Measurements from ENCODE around the gene IL1RAPL1.

The IL1RAPL1 gene

GRCh38 chrX:29834311-29834710, 1247.1 kb downstream of the IL1RAPL1 start:
- Histone ChIP-seq H3K4ac (ENCODE audit: low read length) (no peak overlapping the region), H3K4me1 (ENCODE audit: control insufficient read depth in 2 of 2, insufficient read depth in 1 of 2, low read depth in 1 of 2, low read length in 2 of 2) (no peaks in the 10 kb centered on the region), H2BK15ac (ENCODE audit: low read length) (no peak overlapping the region), H4K8ac (ENCODE audit: low read depth, low read length) (no peak overlapping the region), H2BK12ac (ENCODE audit: low read length) (no peak overlapping the region), H3K18ac (ENCODE audit: low read length) (no peak overlapping the region), H3K9me3 (replicated peaks in 1 of 2; ENCODE audit: control insufficient read depth in 2 of 2, insufficient read depth in 1 of 2, low read depth in 1 of 2, low read length in 2 of 2) (no peaks in the 10 kb centered on the region), H3K27me3 (ENCODE audit: control insufficient read depth in 3 of 3, insufficient read depth in 3 of 3, low read depth in 1 of 3, low read length in 3 of 3) (no peaks in the 10 kb centered on the region), H3K27ac (replicated peaks; ENCODE audit: low read length) (no peak overlapping the region), H3K9ac (ENCODE audit: low read depth, low read length, poor library complexity) (no peak overlapping the region), H3K36me3 (replicated peaks in 1 of 2; ENCODE audit: control insufficient read depth in 2 of 2, insufficient read depth in 2 of 2, low read length in 2 of 2) (no peaks in the 10 kb centered on the region), H3K4me2 (ENCODE audit: insufficient read depth, low read length, poor library complexity, severe bottlenecking) (no peak overlapping the region), H3K23ac (ENCODE audit: low read depth, low read length, poor library complexity) (no peak overlapping the region), H3K79me1 (ENCODE audit: low read depth, low read length) (no peaks in the 10 kb centered on the region), H2BK120ac (ENCODE audit: low read depth, low read length) (no peak overlapping the region), H2BK5ac (ENCODE audit: low read length) (no peak overlapping the region), H2AFZ (ENCODE audit: low read length) (no peak overlapping the region), H4K91ac (ENCODE audit: low read depth, low read length, poor library complexity) (no peak overlapping the region), H3K14ac (ENCODE audit: low read length) (no peak overlapping the region), H3K4me3 (ENCODE audit: low read length in 2 of 2) (no peak overlapping the region), H2AK5ac (ENCODE audit: low read depth, low read length) (no peak overlapping the region)
- DNase-seq (ENCODE audit: low spot score), result no peak
- WGBS, 2 donors (ENCODE audit: extremely low coverage in 2 of 2, insufficient read length in 2 of 2, insufficient replicate concordance in 1 of 2), result no CpG with 5 or more reads among the region's 2 CpGs

GRCh38 chrX:29834764-29835163, 1247.5 kb downstream of the IL1RAPL1 start:
- Histone ChIP-seq H2BK12ac (ENCODE audit: low read length) (no peak overlapping the region), H4K91ac (ENCODE audit: low read depth, low read length, poor library complexity) (no peak overlapping the region), H3K36me3 (replicated peaks in 1 of 2; ENCODE audit: control insufficient read depth in 2 of 2, insufficient read depth in 2 of 2, low read length in 2 of 2) (no peaks in the 10 kb centered on the region), H3K27ac (replicated peaks; ENCODE audit: low read length) (no peak overlapping the region), H3K27me3 (ENCODE audit: control insufficient read depth in 3 of 3, insufficient read depth in 3 of 3, low read depth in 1 of 3, low read length in 3 of 3) (no peaks in the 10 kb centered on the region), H3K9me3 (replicated peaks in 1 of 2; ENCODE audit: control insufficient read depth in 2 of 2, insufficient read depth in 1 of 2, low read depth in 1 of 2, low read length in 2 of 2) (no peaks in the 10 kb centered on the region), H2BK15ac (ENCODE audit: low read length) (no peak overlapping the region), H3K4me2 (ENCODE audit: insufficient read depth, low read length, poor library complexity, severe bottlenecking) (no peak overlapping the region), H3K79me1 (ENCODE audit: low read depth, low read length) (no peaks in the 10 kb centered on the region), H2BK120ac (ENCODE audit: low read depth, low read length) (no peak overlapping the region), H3K9ac (ENCODE audit: low read depth, low read length, poor library complexity) (no peak overlapping the region), H3K18ac (ENCODE audit: low read length) (no peak overlapping the region), H3K23ac (ENCODE audit: low read depth, low read length, poor library complexity) (no peak overlapping the region), H2AFZ (ENCODE audit: low read length) (no peak overlapping the region), H3K4me3 (ENCODE audit: low read length in 2 of 2) (no peak overlapping the region), H2AK5ac (ENCODE audit: low read depth, low read length) (no peak overlapping the region), H3K14ac (ENCODE audit: low read length) (no peak overlapping the region), H3K4ac (ENCODE audit: low read length) (no peak overlapping the region), H2BK5ac (ENCODE audit: low read length) (no peak overlapping the region), H4K8ac (ENCODE audit: low read depth, low read length) (no peak overlapping the region), H3K4me1 (ENCODE audit: control insufficient read depth in 2 of 2, insufficient read depth in 1 of 2, low read depth in 1 of 2, low read length in 2 of 2) (no peaks in the 10 kb centered on the region)
- no peak for DNase-seq (ENCODE audit: low spot score)

- Histone ChIP-seq H4K91ac (ENCODE audit: low read depth, low read length, poor library complexity) (no peak overlapping the region), H2BK12ac (ENCODE audit: low read length) (no peak overlapping the region), H2AFZ (ENCODE audit: low read length) (peak overlapping the region; percentile 53), H3K27ac (replicated peaks; ENCODE audit: low read length) (no peak overlapping the region), H3K36me3 (replicated peaks in 1 of 2; ENCODE audit: control insufficient read depth in 2 of 2, insufficient read depth in 2 of 2, low read length in 2 of 2) (no peaks in the 10 kb centered on the region), H3K27me3 (ENCODE audit: control insufficient read depth in 3 of 3, insufficient read depth in 3 of 3, low read depth in 1 of 3, low read length in 3 of 3) (no peaks in the 10 kb centered on the region), H3K18ac (ENCODE audit: low read length) (no peak overlapping the region), H3K4me1 (ENCODE audit: control insufficient read depth in 2 of 2, insufficient read depth in 1 of 2, low read depth in 1 of 2, low read length in 2 of 2) (no peaks in the 10 kb centered on the region), H2AK5ac (ENCODE audit: low read depth, low read length) (no peak overlapping the region), H3K4me2 (ENCODE audit: insufficient read depth, low read length, poor library complexity, severe bottlenecking) (no peak overlapping the region), H4K8ac (ENCODE audit: low read depth, low read length) (no peak overlapping the region), H3K14ac (ENCODE audit: low read length) (no peak overlapping the region), H2BK120ac (ENCODE audit: low read depth, low read length) (no peak overlapping the region), H3K4ac (ENCODE audit: low read length) (no peak overlapping the region), H3K9me3 (replicated peaks in 1 of 2; ENCODE audit: control insufficient read depth in 2 of 2, insufficient read depth in 1 of 2, low read depth in 1 of 2, low read length in 2 of 2) (no peaks in the 10 kb centered on the region), H3K23ac (ENCODE audit: low read depth, low read length, poor library complexity) (no peak overlapping the region), H3K79me1 (ENCODE audit: low read depth, low read length) (no peaks in the 10 kb centered on the region), H2BK15ac (ENCODE audit: low read length) (no peak overlapping the region), H2BK5ac (ENCODE audit: low read length) (no peak overlapping the region), H3K4me3 (ENCODE audit: low read length in 2 of 2) (no peak overlapping the region), H3K9ac (ENCODE audit: low read depth, low read length, poor library complexity) (no peak overlapping the region)
- WGBS, 2 donors (ENCODE audit: extremely low coverage in 2 of 2, insufficient read length in 2 of 2, insufficient replicate concordance in 1 of 2), result no CpG with 5 or more reads among the region's 3 CpGs
- DNase-seq (ENCODE audit: low spot score), result no peak
Observed at GRCh38 chrX:29841750-29842149, 1254.5 kb downstream of the IL1RAPL1 start.

GRCh38 chrX:29842552-29842951, 1255.3 kb downstream of the IL1RAPL1 start:
- Histone ChIP-seq H2BK120ac (ENCODE audit: low read depth, low read length) (no peak overlapping the region), H3K4ac (ENCODE audit: low read length) (no peak overlapping the region), H3K23ac (ENCODE audit: low read depth, low read length, poor library complexity) (no peak overlapping the region), H2AFZ (ENCODE audit: low read length) (peak overlapping the region; percentile 53), H3K27ac (replicated peaks; ENCODE audit: low read length) (no peak overlapping the region), H3K9me3 (replicated peaks in 1 of 2; ENCODE audit: control insufficient read depth in 2 of 2, insufficient read depth in 1 of 2, low read depth in 1 of 2, low read length in 2 of 2) (no peaks in the 10 kb centered on the region), H2AK5ac (ENCODE audit: low read depth, low read length) (no peak overlapping the region), H2BK12ac (ENCODE audit: low read length) (no peak overlapping the region), H3K79me1 (ENCODE audit: low read depth, low read length) (no peaks in the 10 kb centered on the region), H3K18ac (ENCODE audit: low read length) (no peak overlapping the region), H3K9ac (ENCODE audit: low read depth, low read length, poor library complexity) (no peak overlapping the region), H3K4me1 (ENCODE audit: control insufficient read depth in 2 of 2, insufficient read depth in 1 of 2, low read depth in 1 of 2, low read length in 2 of 2) (no peaks in the 10 kb centered on the region), H3K14ac (ENCODE audit: low read length) (no peak overlapping the region), H2BK15ac (ENCODE audit: low read length) (no peak overlapping the region), H3K36me3 (replicated peaks in 1 of 2; ENCODE audit: control insufficient read depth in 2 of 2, insufficient read depth in 2 of 2, low read length in 2 of 2) (no peaks in the 10 kb centered on the region), H2BK5ac (ENCODE audit: low read length) (no peak overlapping the region), H3K27me3 (ENCODE audit: control insufficient read depth in 3 of 3, insufficient read depth in 3 of 3, low read depth in 1 of 3, low read length in 3 of 3) (no peaks in the 10 kb centered on the region), H4K8ac (ENCODE audit: low read depth, low read length) (no peak overlapping the region), H3K4me2 (ENCODE audit: insufficient read depth, low read length, poor library complexity, severe bottlenecking) (no peak overlapping the region), H4K91ac (ENCODE audit: low read depth, low read length, poor library complexity) (no peak overlapping the region), H3K4me3 (ENCODE audit: low read length in 2 of 2) (no peak overlapping the region)
- no peak for DNase-seq (ENCODE audit: low spot score)
- WGBS, 2 donors (ENCODE audit: extremely low coverage in 2 of 2, insufficient read length in 2 of 2, insufficient replicate concordance in 1 of 2), result no CpG with 5 or more reads among the region's 4 CpGs

Measured in neuronal stem cell (in vitro differentiated cells).